Stimulated activated CD8-positive, alpha-beta memory T cell treated with anti-CD3 and anti-CD28 coated beads, Interleukin-15, amount 100 ng/mL, for 24 hours (primary cell): ENCODE measurements around the gene EHMT1.
"Not testable (repeated sequence)": the region's sequence is repeated elsewhere in the genome, so short reads cannot be mapped to it uniquely, and the experiment has no call there.

Source experiments
- DNase-seq: peaks from one replicate; pipeline ENCODE4 v3.0.0-alpha.2; 2020; ENCODE audit warnings: low read depth

EHMT1 gene

DNA sequence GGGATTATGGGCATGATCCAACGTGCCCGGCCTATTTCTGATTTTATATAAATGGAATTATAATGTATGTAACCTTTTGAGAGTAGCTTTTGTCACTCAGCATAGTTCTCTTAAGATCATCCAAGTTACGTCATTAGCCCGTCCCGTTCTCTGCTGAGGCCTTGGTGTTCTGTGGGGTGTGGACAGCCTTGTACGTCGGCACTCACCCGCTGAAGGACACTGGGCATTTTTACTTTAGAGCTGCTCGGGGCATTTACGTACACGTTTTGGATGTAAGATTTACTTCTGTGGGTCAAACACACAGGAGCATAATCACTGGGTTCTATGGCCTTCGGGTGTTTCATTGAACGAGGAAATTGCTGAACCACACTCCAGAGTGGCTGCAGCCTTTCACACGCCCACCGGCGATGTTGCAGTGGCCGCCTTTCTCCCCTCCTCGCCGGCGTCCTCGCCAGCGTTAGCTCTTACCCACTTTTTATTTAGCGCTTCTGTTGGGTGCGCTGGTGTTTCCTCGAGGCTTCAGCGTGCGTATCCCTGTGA, 101.8 kb downstream of the EHMT1 start:
- DNase-seq, result no peak

DNA sequence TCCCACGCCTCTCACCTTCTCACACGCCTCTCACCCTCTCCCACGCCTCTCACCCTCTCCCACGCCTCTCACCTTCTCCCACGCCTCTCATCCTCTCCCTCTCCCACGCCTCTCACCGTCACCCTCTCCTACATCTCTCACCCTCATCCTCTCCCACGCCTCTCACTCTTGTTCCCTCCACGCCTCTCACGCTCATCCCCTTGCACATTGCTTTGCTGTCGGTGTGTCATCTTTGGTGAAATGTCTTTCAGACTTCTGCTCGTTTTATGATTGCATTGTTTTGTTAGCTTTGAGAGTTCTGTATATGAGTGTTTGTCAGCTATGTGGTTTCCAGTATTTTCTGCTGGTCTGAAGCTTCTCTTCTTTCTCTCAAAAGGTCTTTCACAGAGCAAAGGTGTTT, 102.7 kb downstream of the EHMT1 start:
- no peak for DNase-seq

DNA sequence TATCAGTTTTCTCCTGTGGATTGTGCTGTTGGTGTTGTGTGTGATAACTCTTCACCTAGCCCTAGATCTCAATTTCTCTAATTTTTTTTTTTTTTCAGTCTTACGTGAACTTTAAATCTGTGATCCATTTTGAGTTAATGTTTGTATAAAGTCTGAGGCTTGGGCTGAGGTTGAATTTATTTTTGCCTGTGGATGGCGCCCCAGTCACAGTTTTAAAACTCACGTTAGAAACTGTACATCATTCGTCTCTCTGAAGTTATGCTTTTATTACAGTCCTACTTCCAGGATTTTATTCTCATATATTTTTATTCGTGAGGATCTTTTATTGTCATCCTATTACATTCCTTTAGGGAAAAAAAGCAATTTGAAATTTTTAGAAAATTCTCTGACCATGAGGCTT, 103.1 kb downstream of the EHMT1 start:
- no peak for DNase-seq

DNA sequence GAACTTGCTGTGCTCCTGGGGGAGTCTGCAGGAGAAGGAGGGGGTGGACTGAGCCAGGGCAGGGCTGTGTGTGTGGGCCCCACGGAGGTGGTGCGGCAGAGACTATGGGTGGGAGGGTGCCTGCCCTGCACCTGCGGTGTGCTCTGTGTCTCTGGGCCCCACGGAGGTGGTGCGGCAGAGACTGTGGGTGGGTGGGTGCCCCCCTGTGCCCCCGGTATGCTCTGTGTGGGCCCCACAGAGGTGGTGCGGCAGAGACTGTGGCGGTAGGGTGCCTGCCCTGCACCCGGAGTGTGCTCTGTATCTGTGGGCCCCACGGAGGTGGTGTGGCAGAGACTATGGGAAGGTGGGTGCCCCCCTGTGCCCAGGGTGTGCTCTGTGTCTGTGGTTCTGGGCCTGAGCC, 103.7 kb downstream of the EHMT1 start:
- DNase-seq, result no peak

DNA sequence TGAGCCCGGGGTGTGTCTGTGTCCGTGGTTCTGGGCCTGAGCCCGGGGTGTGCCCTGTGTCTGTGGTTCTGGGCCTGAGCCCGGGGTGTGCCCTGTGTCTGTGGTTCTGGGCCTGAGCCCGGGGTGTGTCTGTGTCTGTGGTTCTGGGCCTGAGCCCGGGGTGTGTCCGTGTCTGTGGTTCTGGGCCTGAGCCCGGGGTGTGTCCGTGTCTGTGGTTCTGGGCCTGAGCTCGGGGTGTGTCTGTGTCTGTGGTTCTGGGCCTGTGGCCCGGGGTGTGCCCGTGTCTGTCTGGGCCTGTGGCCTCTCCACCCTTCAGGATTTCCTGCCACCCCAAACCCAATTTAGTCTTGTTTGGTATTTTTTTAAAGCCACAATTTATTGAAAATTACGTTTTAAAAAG, 104.6 kb downstream of the EHMT1 start:
- DNase-seq, result not testable (repeated sequence)

DNA sequence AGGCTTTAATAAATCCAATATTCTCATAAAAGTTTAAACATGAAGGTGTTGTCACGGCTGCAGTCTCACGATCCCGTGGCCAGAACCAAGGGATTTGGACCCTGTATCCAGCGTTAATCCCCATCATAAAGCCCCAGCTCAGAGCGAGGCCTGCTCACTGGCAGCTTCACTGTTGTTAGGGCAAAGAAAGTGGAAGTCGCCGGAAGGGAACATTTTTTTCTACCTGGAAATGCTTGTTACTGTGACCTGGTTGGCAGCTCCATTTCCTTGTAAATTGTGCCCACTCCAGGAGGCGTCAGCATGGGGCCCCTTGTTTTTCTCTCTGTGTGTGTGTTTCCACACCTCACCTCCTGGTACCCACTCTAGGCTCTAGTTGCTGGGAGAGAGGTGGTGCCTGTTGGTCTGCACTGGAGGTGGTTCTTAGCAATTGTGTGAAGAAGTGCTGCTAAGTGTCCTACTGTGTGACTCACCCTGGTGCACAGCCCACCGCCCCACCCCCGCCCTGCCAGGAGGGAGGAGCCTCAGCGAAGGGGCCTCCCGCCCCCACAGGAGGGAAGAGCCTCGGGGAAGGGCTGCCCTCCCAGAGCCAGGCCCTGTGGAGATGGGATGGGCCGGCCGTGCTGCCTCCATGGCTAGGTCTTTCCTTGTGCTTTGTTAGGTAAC, 105.1 kb downstream of the EHMT1 start:
- DNase-seq, result no peak

DNA sequence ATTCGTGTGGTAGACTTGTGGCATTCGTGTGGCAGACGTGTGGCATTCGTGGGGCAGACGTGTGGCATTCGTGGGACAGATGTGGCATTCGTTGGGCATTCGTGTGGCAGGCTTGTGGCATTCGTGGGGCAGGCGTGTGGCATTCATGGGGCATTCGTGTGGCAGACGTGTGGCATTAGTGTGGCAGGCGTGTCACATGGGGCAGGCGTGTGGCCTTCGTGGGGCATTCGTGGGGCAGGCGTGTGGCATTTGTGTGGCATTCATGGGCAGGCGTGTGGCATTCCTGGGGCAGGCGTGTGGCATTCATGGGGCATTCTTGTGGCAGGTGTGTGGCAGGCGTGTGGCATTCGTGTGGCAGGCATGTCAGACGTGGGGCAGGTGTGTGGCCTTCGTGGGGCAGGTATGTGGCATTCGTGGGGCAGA, 106.0 kb downstream of the EHMT1 start:
- DNase-seq, result no peak

DNA sequence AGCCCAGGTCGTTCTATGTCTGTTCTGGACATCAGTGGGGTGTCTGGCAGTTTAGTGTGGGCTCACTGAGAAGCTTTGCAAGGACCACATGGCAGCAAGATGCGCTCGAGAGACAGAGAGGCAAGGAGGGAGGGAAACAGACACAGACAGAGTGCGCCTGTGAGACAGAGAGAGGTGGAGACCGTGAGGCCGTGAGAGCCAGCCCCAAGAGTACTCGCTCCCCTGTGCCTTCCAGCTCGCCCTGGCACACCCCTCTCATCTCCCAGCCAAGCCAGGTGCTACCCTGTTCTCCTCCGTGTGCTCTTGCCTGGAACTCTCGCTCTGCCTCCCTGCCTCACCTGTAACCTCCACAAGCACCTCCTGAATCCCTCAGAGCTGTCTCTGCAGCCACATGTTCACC, 106.8 kb downstream of the EHMT1 start:
- DNase-seq, result no peak

DNA sequence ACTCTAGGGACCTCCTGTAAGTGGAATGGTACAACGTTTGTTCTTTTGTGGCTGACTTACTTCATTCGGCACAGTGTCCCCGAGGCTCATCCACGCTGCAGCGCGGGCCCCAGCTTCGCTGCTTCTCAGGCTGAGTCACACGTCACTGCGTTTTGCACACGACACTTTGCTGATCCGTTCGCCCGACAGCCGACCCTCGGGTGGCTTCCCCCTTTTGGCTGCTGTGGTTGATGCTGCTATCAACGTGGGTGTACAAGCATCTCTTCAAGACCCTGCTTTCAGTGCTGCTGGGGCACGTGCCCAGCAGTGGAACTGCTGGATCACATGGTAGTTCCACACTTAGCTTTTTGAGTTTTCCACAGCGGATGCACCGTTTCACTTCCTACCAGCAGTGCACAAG, 107.5 kb downstream of the EHMT1 start:
- DNase-seq, result not testable (repeated sequence)

DNA sequence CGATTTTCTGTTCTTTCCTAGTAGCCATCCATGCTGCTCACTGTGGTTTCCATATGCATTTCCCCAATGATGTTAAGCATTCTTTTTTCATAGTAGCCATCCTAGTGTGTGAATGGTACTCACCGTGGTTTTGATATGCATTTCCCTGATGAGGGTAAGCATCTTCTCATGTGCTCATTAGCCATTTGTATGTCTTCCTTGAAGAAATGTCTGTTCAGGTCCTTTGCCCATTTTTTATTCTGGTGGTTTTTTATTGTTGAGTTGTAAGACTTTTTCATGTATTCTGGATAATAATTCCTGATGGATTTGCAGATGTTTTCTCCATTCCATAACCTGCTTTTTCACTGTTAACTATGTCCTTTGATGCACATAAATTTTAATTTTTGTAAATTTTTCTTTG, 108.0 kb downstream of the EHMT1 start:
- no peak for DNase-seq

DNA sequence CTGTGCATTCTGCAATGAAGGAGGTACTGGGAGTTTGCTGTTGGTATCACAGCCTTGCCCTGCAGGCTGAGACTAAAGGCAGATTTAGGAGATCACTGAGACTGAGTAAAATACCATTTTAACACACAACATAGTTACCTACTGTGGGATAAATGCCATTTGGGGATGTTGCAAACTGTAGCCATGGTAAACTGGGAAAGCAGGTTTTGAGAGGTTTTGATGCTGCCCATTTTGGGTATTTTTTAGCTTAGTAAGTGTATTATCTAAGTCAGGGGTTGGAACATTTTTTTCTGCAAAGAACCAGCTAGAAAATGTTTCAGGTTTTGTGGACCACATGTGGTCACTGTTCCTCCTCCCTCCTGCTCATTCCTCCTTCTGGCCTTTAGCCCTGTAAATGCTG, 108.9 kb downstream of the EHMT1 start:
- DNase-seq, result no peak

DNA sequence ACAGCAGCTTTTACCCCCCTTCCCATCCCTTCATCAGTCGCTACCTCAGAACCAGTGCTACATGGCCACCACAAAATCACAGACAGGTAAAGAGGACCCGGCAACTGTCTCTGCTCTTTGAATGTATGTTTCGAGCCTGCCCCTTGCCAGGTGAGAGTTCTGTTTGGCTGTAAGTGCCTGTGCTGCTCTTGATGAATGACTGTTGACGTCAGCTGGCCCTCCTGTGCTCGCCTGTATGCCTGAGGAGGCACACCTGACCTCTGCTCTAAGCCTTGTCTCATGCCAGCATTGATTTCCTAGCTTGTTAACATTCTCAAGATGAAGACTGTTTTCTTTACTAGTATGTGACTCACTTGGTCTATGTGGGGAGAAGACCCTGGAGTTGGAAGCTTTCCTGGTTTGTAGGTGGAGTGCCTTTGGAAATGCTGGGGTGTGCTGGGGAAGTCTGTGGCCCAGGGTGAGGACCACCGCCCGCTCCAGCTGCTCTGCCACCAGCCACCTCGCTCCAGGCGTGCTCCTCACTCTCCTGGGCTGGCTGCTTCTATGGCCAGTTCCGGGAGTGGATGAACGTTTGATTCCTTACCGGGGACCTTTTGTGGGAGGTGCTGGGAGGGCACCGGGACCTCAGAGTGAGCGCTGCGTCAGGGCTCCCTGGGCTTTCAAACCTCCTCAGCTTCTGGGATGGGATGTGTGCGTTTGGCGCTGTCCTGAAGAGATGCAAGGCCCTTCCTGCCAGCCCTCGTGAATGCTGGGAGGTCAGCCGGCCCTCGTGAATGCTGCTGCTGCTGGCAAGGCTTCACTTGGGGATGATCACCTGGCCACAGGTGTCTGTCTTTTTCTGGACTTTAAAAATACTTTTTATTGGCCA, 109.9 kb downstream of the EHMT1 start:
- DNase-seq, result no peak

DNA sequence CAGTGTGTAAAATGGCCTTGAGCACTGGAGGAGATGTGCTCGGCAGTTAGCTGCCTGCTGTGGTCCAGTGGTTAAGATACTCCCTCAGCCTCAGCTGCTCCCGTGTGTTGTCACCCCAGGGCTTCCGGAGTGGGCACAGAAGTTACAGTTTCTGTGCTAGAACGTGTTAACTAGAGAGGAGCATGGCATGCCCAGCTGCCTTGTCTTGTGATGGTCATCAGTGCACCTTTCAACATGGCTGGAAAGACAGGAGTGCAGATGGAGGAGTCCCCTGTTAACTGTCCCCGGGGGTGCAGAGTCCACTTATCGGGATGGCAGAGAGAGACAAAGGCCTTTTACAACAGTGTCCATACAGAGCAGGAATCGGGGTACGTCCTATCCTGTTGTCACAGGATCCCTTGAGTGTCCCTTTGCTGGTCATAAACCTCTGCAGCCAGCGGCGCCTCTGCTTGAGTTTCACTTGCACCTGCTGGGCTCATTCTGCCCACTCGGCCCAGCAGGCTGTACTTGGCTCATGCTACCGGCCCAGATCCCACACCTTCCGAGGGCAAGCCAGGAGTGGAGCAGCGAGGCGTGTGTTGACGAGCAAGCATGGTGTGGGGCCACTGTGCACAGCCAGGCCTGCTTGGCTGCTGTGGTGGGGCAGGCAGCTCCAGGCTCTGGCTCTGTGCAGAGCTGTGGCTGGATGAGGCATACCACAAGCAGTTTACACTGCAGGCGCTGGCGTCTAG, 112.6 kb downstream of the EHMT1 start:
- DNase-seq, result no peak

DNA sequence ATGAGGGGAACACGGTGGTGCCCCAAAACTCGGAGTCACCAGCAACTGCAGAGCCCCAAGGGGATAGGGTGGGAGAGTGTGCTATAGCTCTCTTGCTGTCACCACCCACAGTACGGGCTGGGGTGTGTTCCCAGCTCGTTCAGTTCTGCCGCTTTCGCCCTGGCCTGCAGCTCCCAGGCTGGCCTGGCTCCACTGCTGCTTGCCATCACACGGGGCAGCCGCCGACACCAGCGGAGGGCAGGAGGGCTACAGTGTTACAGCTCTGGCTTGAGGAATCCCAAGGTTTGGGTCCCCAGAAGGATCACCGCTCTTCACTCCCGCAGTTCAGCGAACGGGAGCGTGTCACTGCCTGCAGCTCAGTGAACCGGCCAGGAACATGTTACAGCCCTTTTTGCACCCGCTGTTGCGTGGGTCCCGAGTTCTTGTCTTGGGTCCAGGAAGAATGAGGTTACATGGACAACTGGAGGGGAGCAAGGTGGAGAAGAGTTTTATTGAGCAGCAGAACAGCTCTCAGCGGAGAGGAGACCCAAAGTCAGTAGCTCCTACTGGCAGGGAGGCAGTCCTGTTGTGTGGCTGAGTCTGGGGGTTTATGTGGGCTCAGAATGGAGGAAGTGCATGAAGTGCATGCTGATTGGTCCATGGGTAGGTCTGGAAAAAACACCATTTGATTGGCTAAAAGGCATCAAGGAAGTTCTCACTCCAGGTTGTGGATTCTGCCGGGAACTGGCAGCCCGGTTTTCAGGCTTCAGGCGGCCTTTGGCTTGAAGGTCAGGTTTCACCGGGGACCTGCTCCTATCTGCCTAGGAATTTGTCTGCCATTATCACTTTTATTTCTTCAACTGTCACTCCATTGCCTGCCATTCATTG, 113.4 kb downstream of the EHMT1 start:
- no peak for DNase-seq

DNA sequence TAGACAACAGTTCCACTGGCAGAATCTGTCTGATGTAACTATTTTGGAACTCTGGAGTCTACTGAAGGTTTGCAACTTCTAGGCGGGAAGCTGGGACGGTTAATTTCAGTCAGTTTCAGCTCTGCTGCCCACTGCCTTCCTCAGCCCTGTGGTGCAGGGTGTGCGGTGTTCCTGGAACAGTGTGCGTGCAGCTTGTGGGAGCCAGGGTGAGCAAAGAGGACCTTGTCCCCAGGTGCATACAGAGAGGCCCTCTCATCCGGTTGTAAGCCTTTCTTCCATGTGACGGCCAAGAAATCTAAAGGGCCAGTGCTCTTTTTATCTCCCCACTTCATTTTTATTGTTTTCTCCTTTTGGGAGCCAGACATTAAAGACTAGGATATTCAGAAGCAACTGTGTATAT, 114.6 kb downstream of the EHMT1 start:
- DNase-seq, result no peak

DNA sequence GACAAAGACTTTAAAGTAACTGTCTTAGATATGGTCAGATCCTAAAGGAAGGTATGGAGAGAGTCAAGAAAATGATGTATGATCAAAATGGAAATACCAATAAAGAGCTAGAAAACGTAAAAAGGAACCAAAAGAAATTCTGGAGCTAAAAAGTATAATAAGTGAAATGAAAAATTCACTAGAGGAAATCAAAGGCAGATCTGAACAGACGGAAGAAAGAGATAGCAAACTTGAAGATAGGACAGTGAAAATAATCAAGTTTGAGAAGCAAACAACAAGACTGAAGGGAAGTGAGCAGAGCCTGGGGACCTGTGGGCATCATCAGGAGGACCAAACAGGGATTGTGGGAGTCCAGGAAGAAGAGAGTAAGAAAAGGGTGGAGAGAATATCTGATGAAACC, 115.4 kb downstream of the EHMT1 start:
- DNase-seq, result no peak

DNA sequence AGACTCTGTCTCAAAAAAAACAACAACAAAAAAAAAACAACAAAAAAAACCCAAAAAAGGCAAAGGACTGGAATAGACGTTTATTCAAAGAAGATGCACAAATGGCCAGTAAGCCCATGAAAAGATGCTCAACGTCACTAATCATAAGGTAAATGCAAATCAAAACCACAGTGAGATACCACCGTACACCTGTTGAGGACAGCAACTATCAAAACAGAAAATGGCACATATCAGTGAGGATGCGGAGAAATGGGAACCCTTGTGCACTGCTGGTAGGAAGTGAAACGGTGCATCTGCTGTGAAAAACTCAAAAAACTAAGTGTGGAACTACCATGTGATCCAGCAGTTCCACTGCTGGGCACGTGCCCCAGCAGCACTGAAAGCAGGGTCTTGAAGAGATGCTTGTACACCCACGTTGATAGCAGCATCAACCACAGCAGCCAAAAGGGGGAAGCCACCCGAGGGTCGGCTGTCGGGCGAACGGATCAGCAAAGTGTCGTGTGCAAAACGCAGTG, 119.4 kb downstream of the EHMT1 start:
- DNase-seq, result not testable (repeated sequence)

DNA sequence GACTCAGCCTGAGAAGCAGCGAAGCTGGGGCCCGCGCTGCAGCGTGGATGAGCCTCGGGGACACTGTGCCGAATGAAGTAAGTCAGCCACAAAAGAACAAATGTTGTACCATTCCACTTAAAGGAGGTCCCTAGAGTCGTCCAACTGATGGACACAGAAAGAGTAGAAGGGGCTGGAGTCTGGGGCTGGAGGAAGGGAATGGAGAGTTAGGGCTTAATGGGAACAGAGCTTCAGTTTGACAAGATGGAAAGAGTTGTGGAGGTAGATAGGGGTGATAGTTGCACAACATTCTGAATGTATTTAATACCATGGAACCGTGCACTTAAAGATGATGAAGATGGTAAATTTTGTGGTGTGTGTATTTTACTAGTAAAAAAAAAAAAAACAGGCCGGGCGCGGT, 119.9 kb downstream of the EHMT1 start:
- no peak for DNase-seq

DNA sequence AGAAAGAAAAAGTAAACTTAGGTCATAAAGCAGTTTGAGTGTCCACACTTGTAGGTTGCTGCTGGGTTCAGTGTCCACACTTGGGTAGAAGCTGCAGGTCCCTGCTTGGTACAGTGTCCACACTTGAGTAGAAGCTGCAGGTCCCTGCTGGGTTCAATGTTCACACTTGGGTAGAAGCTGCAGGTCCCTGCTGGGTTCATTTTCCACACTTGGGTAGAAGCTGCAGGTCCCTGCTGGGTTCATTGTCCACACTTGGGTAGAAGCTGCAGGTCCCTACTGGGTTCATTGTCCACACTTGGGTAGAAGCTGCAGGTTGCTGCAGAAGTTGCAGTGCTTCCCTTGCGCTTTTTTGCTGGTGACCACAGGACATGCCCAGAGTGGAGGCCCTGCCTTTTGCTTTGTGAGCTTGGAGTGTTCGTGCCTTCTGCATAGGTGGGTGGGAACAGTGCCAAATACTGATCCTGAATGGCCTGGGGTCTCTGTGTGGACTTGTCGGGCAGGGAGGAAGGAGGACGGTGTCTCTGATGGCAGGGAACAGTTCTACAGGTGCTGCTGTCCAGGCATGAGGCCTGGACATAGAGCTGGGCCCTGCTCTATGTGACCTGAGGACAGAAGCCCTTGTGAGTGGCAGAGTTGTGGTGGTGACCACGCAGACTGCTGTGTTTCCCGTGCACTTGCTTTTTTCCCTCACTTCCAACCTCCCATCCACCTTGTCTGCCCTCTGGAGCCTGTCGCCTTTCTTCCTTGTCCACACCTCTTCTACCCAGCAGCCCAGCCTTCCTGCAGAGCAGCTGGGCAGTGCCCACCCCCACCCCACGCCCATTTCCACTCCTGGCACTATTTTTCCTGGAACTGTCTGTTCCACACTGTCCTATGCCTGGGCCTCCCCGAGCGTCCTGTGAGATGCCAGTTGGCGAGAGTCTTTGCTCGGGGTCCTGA, 120.8 kb downstream of the EHMT1 start:
- no peak for DNase-seq

DNA sequence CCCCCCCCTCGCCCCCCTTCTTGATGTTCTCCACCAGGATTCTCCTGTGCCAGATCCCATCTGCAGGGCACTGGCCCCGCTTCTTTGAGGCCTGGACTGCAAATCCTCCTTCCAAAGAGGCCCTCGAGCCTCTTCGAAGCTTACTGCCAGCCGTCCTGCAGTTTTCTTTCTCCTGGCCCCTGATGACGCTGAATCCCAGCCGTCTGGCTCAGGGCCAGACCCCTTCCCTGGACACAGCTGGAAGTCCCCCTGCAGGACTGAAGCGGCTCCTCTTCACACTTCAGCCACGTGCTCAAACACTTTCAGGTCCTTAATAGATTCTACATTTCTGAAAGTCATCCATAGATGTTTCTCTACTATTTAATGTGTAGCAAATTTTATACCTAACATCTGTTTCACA, 121.5 kb downstream of the EHMT1 start:
- DNase-seq, result no peak
